Midbrain (tissue), 1 donor: Measurements from ENCODE around the gene GZMH.
"Not testable (repeated sequence)": the region's sequence is repeated elsewhere in the genome, so short reads cannot be mapped to it uniquely, and the experiment has no call there.

ENCODE experiments used
- DNase-seq: peaks from one replicate; lab custom pipeline; 2025; lab: John Stamatoyannopoulos, UW

Gene GZMH

GRCh38 chr14:24609655-24610344 is at the start of gene GZMH:
GZMH (minus strand) TSS chr14:24609685; CDS start chr14:24609613, 72 bp downstream.
- no peak for DNase-seq

GRCh38 chr14:24648361-24648760 is 38.9 kb upstream of the GZMH start:
- not testable (repeated sequence) for DNase-seq

DNA sequence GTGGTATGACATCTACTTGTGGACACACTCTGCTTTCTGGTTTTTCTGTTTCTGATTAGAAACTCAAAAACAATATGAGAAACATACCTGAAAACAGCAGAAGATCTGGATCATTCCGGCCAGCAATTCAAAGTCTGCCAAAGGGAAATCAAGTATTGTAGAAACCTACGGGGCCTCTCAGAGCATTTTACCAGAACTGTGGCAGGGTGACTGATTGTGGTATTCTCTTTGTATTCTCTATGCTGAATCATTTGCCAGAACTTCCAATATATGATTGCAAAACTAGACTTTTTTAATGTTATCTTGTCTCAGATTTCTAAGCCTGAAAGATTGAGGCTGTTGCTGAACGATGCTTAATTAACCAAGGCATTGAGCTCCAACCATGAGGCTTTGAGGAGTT is 30.4 kb upstream of the GZMH start:
- no peak for DNase-seq

GRCh38 chr14:24639270-24639669 is 29.8 kb upstream of the GZMH start:
- no peak for DNase-seq

- no peak for DNase-seq
These were observed 24.7 kb upstream of the GZMH start, which contains the start of gene GZMB for GRCh38 chr14:24634158-24634557. GZMB (minus strand) TSS chr14:24634190; CDS start chr14:24634160, 30 bp downstream.

- no peak for DNase-seq
These were observed 23.9 kb upstream of the GZMH start for GRCh38 chr14:24633353-24633752.

GRCh38 chr14:24632761-24633160 is 23.3 kb upstream of the GZMH start:
- DNase-seq: no peak

DNA sequence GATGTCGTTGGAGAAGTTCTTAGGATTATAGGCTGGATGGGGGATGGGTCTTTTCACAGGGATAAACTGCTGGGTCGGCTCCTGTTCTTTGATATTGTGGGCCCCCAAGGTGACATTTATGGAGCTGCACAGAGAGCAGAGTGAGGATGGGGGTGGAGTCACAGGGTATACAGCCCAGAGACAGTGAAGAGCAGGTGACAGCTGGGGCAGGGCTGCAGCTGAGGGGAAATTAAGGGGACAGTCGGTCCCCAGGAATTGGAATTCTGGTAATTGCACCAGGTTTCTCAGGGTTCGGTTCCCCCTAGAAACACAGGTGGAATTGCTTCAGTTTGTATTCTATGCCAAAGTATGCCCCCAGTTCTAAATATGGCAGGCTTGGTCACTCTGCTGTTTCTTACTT is 22.9 kb upstream of the GZMH start:
- no peak for DNase-seq

- DNase-seq: no peak
These were observed 22.4 kb upstream of the GZMH start for GRCh38 chr14:24631749-24632335.

DNA sequence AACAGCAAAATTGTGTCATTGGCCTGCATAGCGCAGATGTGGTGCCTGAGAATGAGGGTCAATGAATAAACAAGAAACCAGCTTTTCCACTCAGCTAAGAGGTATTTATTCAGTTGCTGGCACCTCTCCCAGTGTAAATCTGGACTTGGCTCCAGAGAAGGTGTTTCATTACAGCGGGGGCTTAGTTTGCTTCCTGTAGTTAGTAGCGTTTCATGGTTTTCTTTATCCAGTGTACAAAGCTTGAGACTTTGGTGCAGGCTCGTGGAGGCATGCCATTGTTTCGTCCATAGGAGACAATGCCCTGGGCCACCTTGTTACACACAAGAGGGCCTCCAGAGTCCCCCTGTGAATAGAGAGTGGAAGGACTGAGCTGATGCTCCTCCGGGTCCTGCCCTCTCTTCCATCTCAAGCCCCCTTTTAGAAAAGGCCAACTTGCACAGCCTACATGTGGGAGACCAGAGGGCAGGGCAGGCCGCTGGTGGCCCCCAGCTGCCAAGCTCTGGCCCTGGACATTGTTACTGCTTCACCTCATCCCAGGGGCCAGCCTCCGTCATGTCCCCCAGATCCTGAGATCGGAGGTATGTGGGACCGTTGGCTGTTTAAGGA is 21.5 kb upstream of the GZMH start:
- no peak for DNase-seq

- DNase-seq: no peak
These were observed 20.8 kb upstream of the GZMH start for GRCh38 chr14:24630087-24630871.

GRCh38 chr14:24629521-24629920 is 20.0 kb upstream of the GZMH start:
- no peak for DNase-seq

GRCh38 chr14:24613747-24614146 is 4.3 kb upstream of the GZMH start:
- DNase-seq: no peak

GRCh38 chr14:24613241-24613640 is 3.8 kb upstream of the GZMH start:
- no peak for DNase-seq

GRCh38 chr14:24612196-24612595 is 2.7 kb upstream of the GZMH start:
- no peak for DNase-seq

DNA sequence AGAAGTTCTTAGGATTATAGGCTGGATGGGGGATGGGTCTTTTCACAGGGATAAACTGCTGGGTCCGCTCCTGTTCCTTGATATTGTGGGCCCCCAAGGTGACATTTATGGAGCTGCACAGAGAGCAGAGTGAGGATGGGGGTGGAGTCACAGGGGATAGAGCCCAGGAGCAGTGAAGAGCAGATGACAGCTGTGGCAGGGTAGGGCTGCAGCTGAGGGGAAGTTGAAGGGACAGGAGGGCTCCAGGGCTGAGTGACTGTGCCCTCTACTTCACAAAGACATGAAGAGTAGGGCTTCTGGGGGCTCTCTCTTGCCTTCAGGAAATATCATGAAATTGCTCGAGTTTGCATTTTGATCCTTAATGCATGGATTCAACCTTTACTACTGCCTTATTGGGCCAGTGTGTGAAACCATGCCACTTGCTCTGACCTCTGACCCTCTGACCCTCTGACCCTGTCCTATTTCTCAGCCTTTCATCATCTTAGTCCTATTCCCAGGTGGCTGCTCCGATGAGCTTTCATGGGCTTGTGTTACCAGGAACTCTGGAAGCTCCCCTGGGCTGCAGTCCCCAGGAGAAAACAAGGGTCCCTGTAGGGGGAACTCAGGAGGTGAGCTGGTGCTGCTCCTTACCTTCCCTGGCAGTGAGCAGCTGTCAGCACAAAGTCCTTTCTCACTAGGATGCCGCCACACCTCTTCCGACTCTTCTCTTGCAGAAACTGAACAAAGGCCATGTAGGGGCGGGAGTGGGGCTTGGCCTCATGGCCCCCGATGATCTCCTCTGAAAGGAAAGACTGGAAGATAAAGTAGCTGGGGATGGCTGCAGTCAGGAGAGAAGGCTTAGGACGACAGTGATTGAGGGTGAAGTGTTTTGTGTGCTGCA is 1.6 kb downstream of the GZMH start:
- DNase-seq: no peak

- DNase-seq: no peak
These were observed 2.4 kb downstream of the GZMH start for GRCh38 chr14:24607081-24607480.

DNA sequence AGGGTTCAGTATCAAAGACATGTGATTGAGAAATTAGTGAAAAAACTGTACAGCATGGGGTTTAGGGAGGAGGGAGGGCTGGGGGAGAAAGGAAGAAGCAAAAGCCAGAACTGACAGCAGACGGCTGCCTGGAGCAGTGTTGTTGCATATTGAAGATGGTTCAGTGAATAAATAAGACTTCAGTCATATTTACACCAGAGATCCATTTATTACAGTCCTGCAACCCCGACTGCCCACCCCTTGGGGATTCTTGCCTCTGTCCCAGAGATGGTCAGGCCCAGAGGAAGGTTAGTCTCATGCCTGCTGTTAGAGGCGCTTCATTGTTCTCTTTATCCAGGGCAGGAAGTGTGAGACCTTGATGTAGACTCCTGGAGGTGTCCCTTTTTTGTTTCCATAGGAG is 3.2 kb downstream of the GZMH start:
- DNase-seq: no peak

DNA sequence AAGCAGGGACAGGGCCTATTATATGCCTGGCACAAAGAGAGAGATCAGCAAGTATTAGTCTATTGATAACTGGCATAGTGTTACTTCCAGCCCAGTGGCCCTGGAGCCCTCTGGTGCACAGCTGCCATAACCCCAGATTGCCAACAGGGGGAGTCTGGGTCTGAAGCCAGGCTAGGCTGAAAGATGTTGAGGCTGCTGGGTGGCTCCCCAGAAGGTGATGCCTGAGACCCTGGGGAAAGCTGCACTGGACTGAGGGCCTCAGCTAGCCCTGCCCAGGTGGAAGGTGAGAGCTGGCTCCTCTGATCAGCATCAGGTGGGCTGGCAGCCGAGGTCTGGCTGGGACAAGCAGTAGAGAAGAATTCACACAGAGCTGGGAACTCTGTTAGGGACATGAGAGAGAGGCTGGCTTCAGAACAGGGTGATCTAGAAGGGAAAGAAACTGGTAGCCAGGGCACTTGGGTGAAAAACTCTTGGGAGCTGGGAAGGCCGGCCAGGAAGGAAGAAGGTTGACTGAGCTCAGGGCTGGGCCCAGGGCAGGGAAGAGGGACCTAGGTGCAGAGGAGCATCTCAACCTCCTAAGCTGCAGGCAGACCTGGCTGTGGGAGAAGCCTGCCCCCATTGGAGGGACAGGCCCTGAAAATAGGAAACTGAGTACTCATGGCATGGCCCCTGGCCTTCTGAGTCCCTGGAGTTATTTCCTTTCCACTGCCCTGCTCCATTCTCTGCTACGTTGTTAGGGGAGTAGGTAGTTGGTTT is 3.9 kb downstream of the GZMH start:
- no peak for DNase-seq

- no peak for DNase-seq
These were observed 12.1 kb downstream of the GZMH start for GRCh38 chr14:24597403-24597802.
